Tibial artery (tissue), 4 donors: Measurements from ENCODE around the gene TERF2IP.

Experiments
- DNase-seq, 2 donors: peaks; one replicate each; pipeline ENCODE4 v3.0.0-alpha.2; 2019
- H3K27ac ChIP-seq, 2 donors: fragments of 200-600 bp; sonication (generic) in 1 of 2; 1 replicate in 1 of 2; 2 replicates in 1 of 2; pipeline ENCODE4 v1.5.1; 2018 to 2019; ENCODE audit warnings: mild to moderate bottlenecking in 1 of 2
- H3K27me3 ChIP-seq, 2 donors: fragments of 200-600 bp; sonication (generic) in 1 of 2; one replicate each; pipeline versions ENCODE4 v1.5.1 to v1.6.0; 2016 to 2019
- H3K36me3 ChIP-seq, 3 donors: fragments of 200-600 bp; sonication (generic) in 2 of 3; one replicate each; pipeline ENCODE4 v1.5.1; 2016 to 2019; ENCODE audit warnings: mild to moderate bottlenecking in 2 of 3
- H3K4me1 ChIP-seq, 4 donors: fragments of 200-600 bp; sonication (generic) in 2 of 4; 1 replicate in 3 of 4; 2 replicates in 1 of 4; pipeline ENCODE4 v1.5.1; 2016 to 2019
- H3K4me3 ChIP-seq, 2 donors: fragments of 200-600 bp; sonication (generic) in 1 of 2; 1 replicate in 1 of 2; 2 replicates in 1 of 2; pipeline ENCODE4 v1.5.1; 2018 to 2019; ENCODE audit warnings: mild to moderate bottlenecking in 2 of 2
- H3K9me3 ChIP-seq, 3 donors: fragments of 200-600 bp; sonication (generic) in 1 of 3; one replicate each; pipeline ENCODE4 v1.5.1; 2016 to 2019
- CTCF ChIP-seq, 2 experiments: fragments of 200-600 bp in 1 of 2; fragments of 450-650 bp in 1 of 2; IDR thresholded peaks; one replicate each; pipeline ENCODE4 v1.5.1; 2017 to 2019; ENCODE audit warnings: antibody characterized with exemption in 2 of 2, mild to moderate bottlenecking in 1 of 2, moderate library complexity in 1 of 2
- intact Hi-C: fragments of 100-400 bp; cut with DNase I; formaldehyde crosslinking; loops from one replicate; pipeline ENCODE4 v1.15.0; 2023; ENCODE audit warnings: low total_unique reads

The TERF2IP gene

GRCh38 chr16:75682308-75682707 lies 34.7 kb downstream of the TERF2IP start:
- no peaks in the 10 kb centered on the region for H3K27me3 ChIP-seq
- no peak overlapping the region for H3K27ac ChIP-seq
- H3K4me3 ChIP-seq: no peak overlapping the region
- no peaks in the 10 kb centered on the region for H3K4me1 ChIP-seq
- intact Hi-C loops: no loop called here
- no peaks in the 10 kb centered on the region for H3K9me3 ChIP-seq
- DNase-seq: no peak
- no peaks in the 10 kb centered on the region for H3K36me3 ChIP-seq
- no peak for TF ChIP-seq CTCF (IDR thresholded peaks at IDR 0.05)

DNA sequence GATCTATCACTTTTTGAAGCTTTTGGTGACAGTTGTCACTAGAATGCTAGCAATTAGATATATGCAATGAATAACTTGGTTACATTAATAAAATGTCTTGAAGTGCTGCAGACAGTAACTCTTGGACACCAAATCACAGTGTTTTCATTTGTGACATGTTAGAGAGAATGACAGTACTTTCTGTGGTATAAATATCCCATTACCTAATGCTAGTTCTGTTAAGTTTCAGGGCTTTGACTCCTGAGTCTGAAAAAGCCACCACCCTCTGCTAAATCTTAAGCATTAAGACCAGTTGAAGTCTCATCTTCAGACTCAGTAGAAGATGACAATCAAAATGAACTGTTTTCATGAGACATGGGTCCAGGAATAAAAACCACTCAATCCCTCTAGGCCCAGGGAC lies 39.8 kb downstream of the TERF2IP start:
- Histone ChIP-seq H3K4me1 (no peaks in the 10 kb centered on the region), H3K4me3 (no peak overlapping the region), H3K27ac (no peak overlapping the region), H3K36me3 (no peaks in the 10 kb centered on the region), H3K27me3 (no peaks in the 10 kb centered on the region), H3K9me3 (no peaks in the 10 kb centered on the region)
- intact Hi-C loops: no loop called here
- no peak for DNase-seq
- TF ChIP-seq CTCF (IDR thresholded peaks at IDR 0.05): no peak

GRCh38 chr16:75695708-75696107 lies 48.1 kb downstream of the TERF2IP start:
- H3K27me3 ChIP-seq: no peaks in the 10 kb centered on the region
- intact Hi-C loops: no loop called here
- no peaks in the 10 kb centered on the region for H3K4me1 ChIP-seq
- H3K4me3 ChIP-seq: no peak overlapping the region
- DNase-seq: no peak
- no peak overlapping the region for H3K27ac ChIP-seq
- peak in 1 of 2 experiments; percentile 4 for TF ChIP-seq CTCF (IDR thresholded peaks at IDR 0.05)
- no peaks in the 10 kb centered on the region for H3K9me3 ChIP-seq
- H3K36me3 ChIP-seq: no peaks in the 10 kb centered on the region

- DNase-seq: no peak
- intact Hi-C loops: no loop called here
- H3K27ac ChIP-seq: no peak overlapping the region
- H3K4me3 ChIP-seq: no peak overlapping the region
- no peaks in the 10 kb centered on the region for H3K27me3 ChIP-seq
- no peaks in the 10 kb centered on the region for H3K4me1 ChIP-seq
- H3K36me3 ChIP-seq: no peaks in the 10 kb centered on the region
- no peaks in the 10 kb centered on the region for H3K9me3 ChIP-seq
- TF ChIP-seq CTCF (IDR thresholded peaks at IDR 0.05): no peak
These were observed 50.0 kb downstream of the TERF2IP start for GRCh38 chr16:75697571-75697970.

DNA sequence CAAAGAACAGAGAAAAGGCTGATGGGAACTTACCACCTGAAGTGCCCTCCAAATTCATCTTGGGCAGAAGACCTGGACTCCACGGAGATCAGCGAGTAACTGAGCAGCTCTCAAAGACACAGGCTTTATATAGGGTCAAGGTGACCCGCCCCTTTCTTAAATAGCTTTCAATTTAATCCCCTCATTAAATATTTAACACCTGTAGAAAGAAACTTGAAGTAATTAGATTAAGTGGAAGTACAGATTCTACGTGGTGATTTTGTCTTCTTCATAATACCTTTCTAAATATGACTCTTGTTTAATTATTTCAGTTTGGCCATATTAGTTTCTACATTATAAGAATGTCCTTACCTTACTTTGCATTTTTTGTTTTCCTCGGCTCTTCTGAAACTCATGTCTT lies 53.8 kb downstream of the TERF2IP start, which contains the start of gene DUXB:
DUXB (minus strand) TSS at position 101 of the 400 bp plus-strand sequence; CDS start at position 58, 43 bp downstream.
- no peak for DNase-seq
- H3K4me1 ChIP-seq: no peaks in the 10 kb centered on the region
- no peaks in the 10 kb centered on the region for H3K9me3 ChIP-seq
- H3K36me3 ChIP-seq: no peaks in the 10 kb centered on the region
- no peak within 1 kb of the TSS for H3K4me3 ChIP-seq
- no peaks in the 10 kb centered on the region for H3K27me3 ChIP-seq
- no peak within 1 kb of the TSS for H3K27ac ChIP-seq
- no peak for TF ChIP-seq CTCF (IDR thresholded peaks at IDR 0.05)
- intact Hi-C loops: no loop called here

DNA sequence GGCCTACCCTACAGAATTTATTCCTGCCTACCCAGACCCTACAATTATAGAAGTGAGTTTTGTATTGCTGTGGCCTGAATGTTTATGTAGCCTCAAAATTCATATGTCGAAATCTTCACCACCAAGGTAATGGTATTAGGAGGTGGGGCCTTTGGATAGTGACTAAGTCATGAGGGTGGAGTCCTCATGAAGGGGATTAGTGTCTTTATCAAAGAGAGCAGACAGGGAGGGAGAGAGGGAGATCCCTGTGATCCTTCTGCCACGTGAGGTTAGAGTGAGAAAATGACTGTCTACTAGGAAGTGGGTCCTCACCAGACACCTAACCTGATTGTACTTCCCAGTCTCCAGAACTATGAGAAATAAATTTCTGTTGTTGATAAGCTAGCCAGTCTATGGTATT lies 54.7 kb downstream of the TERF2IP start:
- intact Hi-C loops: no loop called here
- Histone ChIP-seq H3K36me3 (no peaks in the 10 kb centered on the region), H3K9me3 (no peaks in the 10 kb centered on the region), H3K4me3 (no peak overlapping the region), H3K27ac (no peak overlapping the region), H3K27me3 (no peaks in the 10 kb centered on the region), H3K4me1 (no peaks in the 10 kb centered on the region)
- TF ChIP-seq CTCF (IDR thresholded peaks at IDR 0.05): no peak
- no peak for DNase-seq
